Activated T-helper 2 cell treated with anti-CD3 and anti-CD28 coated beads, Interferon-gamma antibody, Interleukin-2, Interleukin-4, amounts not matched to agents 10 μg/mL and 5 μg/mL and 100 μg/mL, durations not matched to agents 14 hours and 24 hours and 36 hours (primary cell): Measurements from ENCODE around the gene ZNF22. TPM values are rescaled to one million over a fixed set of nuclear protein-coding genes. Genes with fewer than 3 reads are reported as not detected.

Source experiments
- DNase-seq: peaks from one replicate; pipeline ENCODE4 v3.0.0; 2021; ENCODE audit warnings: low spot score
- H3K27ac Mint-ChIP-seq: one replicate; pipeline ENCODE4 v1.8.0; 2021; ENCODE audit warnings: mixed read lengths
- H3K27me3 Mint-ChIP-seq: one replicate; pipeline ENCODE4 v1.8.0; 2021; ENCODE audit warnings: low read depth, mixed read lengths
- H3K36me3 Mint-ChIP-seq: one replicate; pipeline ENCODE4 v1.8.0; 2021; ENCODE audit warnings: low read depth, mixed read lengths
- H3K4me1 Mint-ChIP-seq: one replicate; pipeline ENCODE4 v1.8.0; 2021; ENCODE audit warnings: low read depth, mixed read lengths
- H3K4me3 Mint-ChIP-seq: one replicate; pipeline ENCODE4 v1.8.0; 2021; ENCODE audit warnings: low read depth, mild to moderate bottlenecking, moderate library complexity, mixed read lengths
- H3K9me3 Mint-ChIP-seq: one replicate; pipeline ENCODE4 v1.8.0; 2021; ENCODE audit warnings: mixed read lengths
- intact Hi-C: fragments of 100-400 bp; cut with micrococcal nuclease; formaldehyde crosslinking; loops from one replicate; pipeline ENCODE4 v1.15.1; 2023
- total RNA-seq: library from RNA; stranded (reverse); gene quantifications from 2 replicates; pipeline ENCODE4 v1.2.3, GENCODE V29; 2022

ZNF22 gene
- total RNA-seq, 1 donor from 2014 or later: 25.6 TPM

GRCh38 chr10:44975431-44976331 is 25.0 kb upstream of the ZNF22 start:
- H3K4me3 Mint-ChIP-seq: no peak overlapping the region
- no peak overlapping the region for H3K27ac Mint-ChIP-seq
- intact Hi-C loops: loop anchor here (1.0 to 2.0 kb wide), 2 partner anchors 17 to 43 kb away; partner anchors contain the start of gene RASSF4
- peaks cover 18% of the 10 kb centered on the region for H3K4me1 Mint-ChIP-seq
- no peaks in the 10 kb centered on the region for H3K9me3 Mint-ChIP-seq
- no peaks in the 10 kb centered on the region for H3K27me3 Mint-ChIP-seq
- no peaks in the 10 kb centered on the region for H3K36me3 Mint-ChIP-seq
- DNase-seq: no peak

- no peak for DNase-seq
- peaks cover 27% of the 10 kb centered on the region for H3K4me1 Mint-ChIP-seq
- no peaks in the 10 kb centered on the region for H3K36me3 Mint-ChIP-seq
- no peaks in the 10 kb centered on the region for H3K27me3 Mint-ChIP-seq
- no peak overlapping the region for H3K27ac Mint-ChIP-seq
- H3K9me3 Mint-ChIP-seq: no peaks in the 10 kb centered on the region
- intact Hi-C loops: no loop called here
- H3K4me3 Mint-ChIP-seq: no peak overlapping the region
These were observed 24.1 kb upstream of the ZNF22 start for GRCh38 chr10:44976352-44977198.

GRCh38 chr10:44977287-44978212 is 23.2 kb upstream of the ZNF22 start:
- intact Hi-C loops: no loop called here
- no peaks in the 10 kb centered on the region for H3K36me3 Mint-ChIP-seq
- peaks cover 30% of the 10 kb centered on the region for H3K4me1 Mint-ChIP-seq
- no peak overlapping the region for H3K27ac Mint-ChIP-seq
- no peaks in the 10 kb centered on the region for H3K9me3 Mint-ChIP-seq
- no peaks in the 10 kb centered on the region for H3K27me3 Mint-ChIP-seq
- H3K4me3 Mint-ChIP-seq: no peak overlapping the region
- no peak for DNase-seq

- intact Hi-C loops: no loop called here
- H3K27ac Mint-ChIP-seq: peak overlapping the region; percentile 8
These were observed 22.5 kb upstream of the ZNF22 start for GRCh38 chr10:44978213-44978569.

GRCh38 chr10:44978570-44979280 is 22.0 kb upstream of the ZNF22 start, which contains the start of gene DEPP1:
Gene DEPP1 (minus strand): TSS chr10:44978809. CDS start chr10:44978030, 779 bp downstream.
- Mint-ChIP-seq H3K4me1 (peaks cover 25% of the 10 kb centered on the region), H3K36me3 (no peaks in the 10 kb centered on the region), H3K27me3 (no peaks in the 10 kb centered on the region), H3K4me3 (peak within 1 kb of the TSS; percentile 47), H3K9me3 (no peaks in the 10 kb centered on the region), H3K27ac (peak within 1 kb of the TSS; percentile 8)
- intact Hi-C loops: no loop called here
- DNase-seq: no peak

More at GRCh38 chr10:44978213-44978569, 22.5 kb upstream of the ZNF22 start:
- Mint-ChIP-seq H3K36me3 (no peaks in the 10 kb centered on the region), H3K9me3 (no peaks in the 10 kb centered on the region), H3K4me3 (peak overlapping the region; percentile 47), H3K27me3 (no peaks in the 10 kb centered on the region), H3K4me1 (peaks cover 30% of the 10 kb centered on the region)
- no peak for DNase-seq

GRCh38 chr10:44979281-44980191 is 21.2 kb upstream of the ZNF22 start:
- H3K9me3 Mint-ChIP-seq: no peaks in the 10 kb centered on the region
- H3K4me3 Mint-ChIP-seq: no peak overlapping the region
- H3K4me1 Mint-ChIP-seq: peaks cover 25% of the 10 kb centered on the region
- no peaks in the 10 kb centered on the region for H3K27me3 Mint-ChIP-seq
- H3K27ac Mint-ChIP-seq: no peak overlapping the region
- DNase-seq: no peak
- no peaks in the 10 kb centered on the region for H3K36me3 Mint-ChIP-seq
- intact Hi-C loops: no loop called here

GRCh38 chr10:44980309-44981171 is 20.2 kb upstream of the ZNF22 start:
- Mint-ChIP-seq H3K9me3 (no peaks in the 10 kb centered on the region), H3K4me3 (no peak overlapping the region), H3K36me3 (no peaks in the 10 kb centered on the region), H3K4me1 (peaks cover 24% of the 10 kb centered on the region), H3K27ac (no peak overlapping the region), H3K27me3 (peaks cover under 1% of the 10 kb centered on the region)
- intact Hi-C loops: no loop called here
- no peak for DNase-seq

- no peaks in the 10 kb centered on the region for H3K9me3 Mint-ChIP-seq
- H3K27me3 Mint-ChIP-seq: peaks cover 3% of the 10 kb centered on the region
- intact Hi-C loops: no loop called here
- H3K4me1 Mint-ChIP-seq: peaks cover 24% of the 10 kb centered on the region
- H3K4me3 Mint-ChIP-seq: no peak overlapping the region
- no peak for DNase-seq
- H3K27ac Mint-ChIP-seq: no peak overlapping the region
- H3K36me3 Mint-ChIP-seq: no peaks in the 10 kb centered on the region
These were observed 19.3 kb upstream of the ZNF22 start for GRCh38 chr10:44981172-44982113.

GRCh38 chr10:44982114-44982460 is 18.6 kb upstream of the ZNF22 start:
- Mint-ChIP-seq H3K4me3 (no peak overlapping the region), H3K9me3 (no peaks in the 10 kb centered on the region), H3K27me3 (peaks cover 3% of the 10 kb centered on the region), H3K36me3 (no peaks in the 10 kb centered on the region), H3K27ac (no peak overlapping the region), H3K4me1 (peaks cover 24% of the 10 kb centered on the region)
- no peak for DNase-seq
- intact Hi-C loops: no loop called here

- Mint-ChIP-seq H3K9me3 (no peaks in the 10 kb centered on the region), H3K27ac (no peak overlapping the region), H3K4me3 (no peak overlapping the region), H3K27me3 (peaks cover 3% of the 10 kb centered on the region), H3K36me3 (no peaks in the 10 kb centered on the region), H3K4me1 (peaks cover 23% of the 10 kb centered on the region)
- intact Hi-C loops: no loop called here
- no peak for DNase-seq
These were observed 18.2 kb upstream of the ZNF22 start for GRCh38 chr10:44982496-44982895.
